ENCODE results near the gene MSX2.

- TF ChIP-seq CTCF (conservative IDR thresholded peaks at IDR 0.05; ENCODE audit: low read depth, low read length) (no peak), EZH2 (IDR thresholded peaks at IDR 0.05; ENCODE audit: low read length, unreplicated experiment) (no peak)
Measured at GRCh38 chr5:174721530-174722432, 2.6 kb upstream of the MSX2 start.
